Activated CD4-positive, alpha-beta T cell treated with anti-CD3 and anti-CD28 coated beads, Interleukin-10, Interleukin-2, amounts not matched to agents 100 ng/mL and 50 ng/mL, durations not matched to agents 16 hours and 8 hours (primary cell): Measurements from ENCODE around the gene LRRC28.

Experiments used
- DNase-seq: peaks from one replicate; pipeline ENCODE4 v3.0.0-alpha.2; 2020

The LRRC28 gene

DNA sequence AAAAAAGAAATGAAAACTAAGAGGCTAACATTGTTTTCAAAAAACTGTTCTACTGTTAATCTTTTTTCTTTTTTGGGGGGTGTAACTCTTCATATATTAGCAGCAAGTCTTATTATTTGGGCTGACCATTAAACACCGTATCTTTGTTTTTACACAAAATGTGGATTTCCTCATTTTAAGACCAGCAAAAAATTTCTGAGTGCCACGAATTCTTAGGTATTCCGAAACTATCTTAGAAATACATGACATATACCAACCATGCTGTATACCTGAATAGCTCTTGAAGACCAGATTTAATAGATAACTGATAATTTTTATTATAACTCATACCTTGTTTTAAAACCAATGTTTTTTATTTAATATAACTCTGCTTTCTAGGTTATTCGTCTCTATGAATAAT is 1.3 kb upstream of the LRRC28 start:
- no peak for DNase-seq

DNA sequence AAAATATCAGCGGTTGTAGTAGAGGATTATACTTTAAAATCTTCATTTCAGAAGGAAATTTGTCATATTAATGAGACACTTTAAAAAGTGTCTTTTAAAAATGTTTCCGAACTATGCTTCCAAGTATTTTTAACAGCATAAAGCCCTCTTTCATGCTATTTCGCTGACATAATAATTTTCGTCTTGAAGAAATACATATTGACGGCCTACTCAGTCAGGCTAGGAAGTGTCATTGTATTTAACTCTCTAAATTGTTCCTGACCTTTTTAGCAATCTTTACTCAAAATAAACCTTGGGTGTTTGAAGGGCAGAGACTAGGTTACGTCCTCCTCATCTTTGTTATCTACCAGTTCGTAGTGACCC is 806 bp upstream of the LRRC28 start:
- no peak for DNase-seq

DNA sequence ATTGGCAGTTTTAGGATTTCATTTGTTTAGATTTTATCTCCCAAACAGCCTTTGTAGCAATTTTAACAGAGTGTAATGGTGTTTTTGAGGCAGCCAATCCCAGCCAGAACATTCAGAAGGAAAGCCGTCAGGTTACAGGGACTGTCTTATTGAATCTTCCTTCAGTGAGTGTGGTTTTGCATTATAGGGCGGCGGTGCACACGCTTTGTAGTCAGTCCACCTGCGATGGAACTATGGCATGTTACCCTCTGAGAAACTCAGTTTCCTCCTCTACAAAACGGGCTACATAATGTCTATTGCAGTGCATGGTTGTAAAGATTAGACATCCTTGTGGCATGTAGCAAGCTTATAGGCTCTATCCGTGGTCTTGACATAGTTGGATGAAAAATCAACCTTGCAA is 1.0 kb downstream of the LRRC28 start:
- no peak for DNase-seq

DNA sequence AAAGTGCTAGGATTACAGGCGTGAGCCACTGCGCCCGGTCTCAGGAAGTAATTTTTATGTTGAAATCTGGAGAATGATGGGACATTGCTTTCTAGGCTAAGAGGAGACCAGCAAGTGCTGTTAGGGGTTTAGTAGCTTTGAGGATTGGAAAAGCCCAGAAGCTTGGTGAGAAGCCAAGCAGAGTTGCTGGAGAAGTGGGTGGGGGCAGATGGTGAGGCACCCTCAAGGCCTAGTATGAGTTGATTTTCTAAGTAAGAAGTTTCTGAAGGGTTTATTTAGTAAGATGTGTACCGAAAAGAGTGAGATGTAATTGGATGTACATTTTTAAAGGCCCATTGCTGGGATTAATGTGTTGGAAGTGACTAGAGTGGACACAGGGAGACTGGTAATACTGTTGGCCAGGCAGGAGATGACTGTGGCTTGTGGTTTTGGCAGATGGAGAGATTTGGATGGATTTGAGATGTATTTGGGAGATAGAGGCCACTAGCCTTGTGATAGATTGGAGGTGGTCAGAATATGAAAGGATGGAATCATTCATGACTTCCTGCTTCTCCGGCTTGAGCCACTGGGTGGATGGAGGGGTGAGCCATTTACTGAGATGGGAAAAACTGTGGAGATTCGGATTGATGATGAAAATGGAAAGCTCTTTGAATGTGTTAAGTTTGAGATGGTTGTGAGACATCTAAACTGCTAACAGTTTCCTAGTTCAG is 2.3 kb downstream of the LRRC28 start:
- DNase-seq: peak; percentile 30

DNA sequence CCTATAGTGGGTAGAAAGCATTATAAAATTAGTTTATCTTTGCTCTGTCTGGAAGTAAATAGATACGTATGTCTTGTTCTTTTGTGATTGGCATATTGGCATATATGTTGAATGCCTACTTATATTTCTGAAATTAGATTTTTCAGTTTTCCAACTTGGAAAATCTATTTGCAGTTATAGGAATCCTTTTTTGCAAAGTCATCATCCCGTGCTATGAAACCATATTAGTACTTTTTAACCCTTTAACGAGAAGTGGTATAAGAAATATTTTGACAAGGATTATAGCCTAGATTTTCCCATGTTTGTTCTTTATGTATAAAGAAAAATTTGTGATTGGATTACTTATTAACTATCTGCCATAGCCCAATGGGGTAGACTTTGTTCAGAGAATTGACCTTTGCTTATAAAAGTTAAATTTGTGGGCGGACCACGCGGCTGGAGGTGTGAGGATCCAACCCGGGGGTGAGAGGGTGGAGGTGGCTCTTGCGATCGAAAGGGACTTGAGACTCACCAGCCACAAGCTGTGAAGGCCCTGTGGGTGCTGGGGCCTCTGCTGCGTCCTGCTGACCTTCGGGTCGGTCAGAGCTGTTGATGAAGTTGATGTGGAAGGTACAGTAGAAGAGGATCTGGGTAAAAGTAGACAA is 5.9 kb downstream of the LRRC28 start:
- no peak for DNase-seq

DNA sequence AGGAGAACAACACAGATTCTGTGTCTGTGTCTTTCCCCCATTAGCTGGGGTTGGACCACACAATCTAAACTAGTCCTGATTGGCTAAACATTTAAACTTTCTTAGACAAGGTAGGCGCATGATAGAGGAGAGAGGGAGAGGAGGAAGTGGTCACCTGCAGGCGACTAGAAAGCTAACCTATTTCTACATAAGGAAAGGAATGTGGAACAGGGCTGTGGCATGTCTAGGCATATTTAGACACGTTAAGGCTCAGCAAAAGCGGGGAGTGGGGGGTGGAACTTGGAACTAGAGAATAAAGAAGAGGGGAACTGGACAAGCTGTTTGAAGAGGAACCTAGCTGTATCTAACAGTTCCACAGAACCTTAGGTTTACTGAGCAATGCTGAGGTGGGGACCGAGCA is 12.8 kb downstream of the LRRC28 start:
- DNase-seq: no peak

DNA sequence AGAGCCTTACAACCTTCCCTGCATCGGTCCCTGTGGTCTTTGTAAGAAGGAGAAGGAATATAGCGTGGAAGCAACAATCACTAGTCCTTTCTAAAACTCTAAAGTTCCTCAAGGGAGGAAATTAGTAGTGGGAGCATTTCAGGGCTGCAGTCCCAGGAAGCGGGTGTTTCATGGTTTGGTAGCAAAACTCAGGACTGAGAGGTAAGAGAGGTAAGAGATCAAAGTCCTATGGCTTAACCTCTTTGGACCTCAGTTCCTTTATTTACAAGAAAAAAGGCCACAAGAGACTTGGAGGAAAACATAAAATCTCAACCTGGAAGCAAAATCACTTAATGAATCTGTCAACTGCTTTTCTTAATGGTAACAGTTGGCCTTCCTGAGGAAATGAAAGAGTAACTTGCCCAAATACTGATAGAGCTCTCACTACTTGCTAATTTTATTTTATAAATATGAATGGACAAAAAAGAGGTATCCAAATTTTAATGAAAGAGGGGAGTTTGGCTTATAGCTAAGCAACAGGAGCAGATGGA is 14.3 kb downstream of the LRRC28 start:
- no peak for DNase-seq

DNA sequence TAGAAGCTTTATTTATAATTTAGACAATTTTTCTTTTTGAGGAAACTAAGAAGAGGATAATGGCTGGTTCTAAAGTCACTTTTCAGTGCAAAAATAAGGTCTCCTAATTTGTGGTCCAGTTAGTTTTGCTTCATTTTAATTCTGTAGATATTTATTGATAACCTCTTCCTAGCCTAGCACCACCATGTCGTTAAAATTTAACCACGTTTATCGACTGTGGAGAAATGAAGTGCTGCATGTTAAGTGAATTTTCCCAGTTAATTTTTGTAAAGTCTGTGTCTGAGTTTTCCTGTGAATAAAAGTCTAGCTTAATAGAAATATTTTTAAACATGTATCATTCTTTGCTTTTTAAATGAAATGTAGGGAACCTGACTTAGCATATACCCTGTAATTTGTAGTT is 16.7 kb downstream of the LRRC28 start:
- DNase-seq: no peak

DNA sequence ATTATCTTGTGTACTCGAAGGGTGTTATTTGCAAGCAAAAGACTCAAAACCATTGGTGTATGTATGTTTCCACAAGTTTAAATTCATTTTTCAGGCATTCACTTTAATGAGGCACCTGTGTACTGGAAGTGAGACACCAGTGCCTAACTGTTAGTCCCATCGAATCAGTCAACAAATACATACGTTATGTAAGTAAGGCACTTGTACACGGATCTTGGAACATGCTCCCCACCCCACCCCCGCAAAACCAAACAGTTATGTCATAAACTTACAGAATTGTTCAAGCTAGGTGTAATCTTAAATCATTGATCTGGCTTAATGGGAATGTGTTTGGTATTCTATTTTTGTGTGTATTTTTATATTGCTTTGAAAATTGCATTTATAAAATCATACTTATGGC is 17.1 kb downstream of the LRRC28 start:
- no peak for DNase-seq

DNA sequence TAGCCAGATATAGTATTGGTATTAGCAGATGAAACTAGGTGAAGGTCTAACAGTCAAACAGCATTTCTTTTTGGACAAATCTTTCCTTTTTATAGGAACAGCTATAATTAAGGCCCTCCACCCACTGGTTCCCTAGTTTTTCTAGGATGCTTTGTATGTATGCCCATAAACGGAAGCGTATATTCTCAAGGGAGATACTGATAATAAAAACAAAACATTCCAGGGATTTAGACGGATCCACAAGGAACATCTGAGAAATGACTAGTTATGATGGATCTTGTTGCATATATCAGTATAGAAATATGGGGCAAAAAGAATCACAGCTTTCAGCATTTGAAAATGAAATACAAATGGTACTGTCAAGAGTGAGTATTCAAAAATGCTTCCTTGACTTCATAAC is 22.5 kb downstream of the LRRC28 start:
- DNase-seq: no peak

DNA sequence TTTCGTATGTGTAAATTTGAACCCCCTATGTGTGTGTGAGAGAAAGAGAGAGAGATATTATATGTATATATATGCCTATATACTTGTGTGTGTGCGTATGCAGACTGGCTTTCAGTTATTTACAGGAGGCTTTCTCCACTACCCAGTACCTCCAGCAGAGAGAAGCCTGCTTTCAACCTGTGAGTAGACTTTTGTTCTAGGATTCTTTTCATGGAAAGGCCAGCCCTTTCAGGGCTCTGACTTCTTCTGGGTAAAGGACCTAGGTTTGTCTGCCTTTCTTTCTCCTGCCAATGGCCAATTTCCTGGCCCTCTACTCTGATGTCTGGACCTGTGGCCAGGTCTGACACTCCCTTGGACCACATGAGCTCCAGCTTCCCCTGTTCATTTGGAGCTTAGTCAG is 23.8 kb downstream of the LRRC28 start:
- DNase-seq: no peak

DNA sequence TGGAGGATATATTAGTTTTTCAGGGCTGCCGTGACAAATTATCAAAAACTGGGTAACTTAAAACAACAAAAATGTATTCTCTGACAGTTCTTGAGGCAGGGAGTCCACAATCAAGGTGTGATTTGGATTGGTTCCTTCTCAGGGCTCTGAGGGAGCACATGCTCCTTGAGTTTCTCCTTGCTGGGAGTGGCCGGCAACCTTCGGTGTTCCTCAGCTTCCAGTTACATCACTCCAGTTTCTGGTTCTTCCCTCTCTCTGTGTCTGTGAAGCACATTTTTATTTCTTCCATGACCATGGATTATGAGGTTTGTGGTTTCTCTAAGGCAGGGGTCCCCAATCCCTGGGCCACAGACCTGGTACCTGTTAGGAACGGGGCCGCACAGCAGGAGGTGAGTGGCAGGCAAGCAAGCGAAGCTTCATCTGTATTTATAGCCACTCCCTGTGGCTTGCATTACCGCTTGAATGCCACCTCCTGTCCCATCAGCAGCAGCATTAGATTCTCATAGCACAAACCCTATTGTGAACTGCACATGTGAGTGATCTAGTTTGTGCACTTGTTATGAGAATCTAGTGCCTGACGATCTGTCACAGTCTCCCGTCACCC is 24.3 kb downstream of the LRRC28 start:
- DNase-seq: no peak

DNA sequence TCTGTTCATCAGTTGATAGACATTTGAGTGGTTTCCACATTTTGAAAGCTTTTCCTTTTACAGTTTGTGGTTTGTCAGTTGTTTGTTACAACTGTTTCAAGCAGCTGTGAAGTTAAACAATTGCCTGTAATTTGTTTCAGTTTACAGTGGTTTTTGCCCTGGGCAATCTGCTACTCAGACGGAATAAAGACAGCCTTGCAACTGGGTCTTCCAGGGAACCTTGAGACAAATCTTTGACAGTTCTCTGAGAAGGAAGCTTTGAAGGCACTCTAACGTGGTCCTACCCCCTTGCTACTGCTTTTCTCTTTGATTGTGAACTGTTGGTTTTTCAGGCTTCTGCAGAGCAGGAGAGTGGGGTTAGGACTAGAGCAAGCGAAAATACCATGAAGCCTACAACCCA is 28.0 kb downstream of the LRRC28 start:
- DNase-seq: peak; percentile 36

DNA sequence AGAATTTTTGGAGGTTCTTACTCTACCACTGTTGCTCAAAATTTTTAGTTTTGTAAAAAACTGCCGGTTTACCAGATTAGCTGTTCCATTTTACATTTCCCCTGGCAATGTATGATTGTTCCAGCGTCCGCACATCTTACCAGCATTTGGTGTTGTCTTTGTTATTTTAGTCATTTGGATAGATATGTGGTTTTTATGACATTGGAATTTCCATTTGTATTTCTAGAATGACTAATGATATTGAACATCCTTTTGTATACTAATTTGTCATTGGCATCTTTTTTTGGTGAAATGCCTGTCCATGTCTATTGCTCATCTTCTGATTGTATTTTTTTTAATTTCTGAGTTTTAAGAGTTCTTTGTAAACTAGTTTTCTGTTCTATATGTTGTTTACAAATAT is 28.5 kb downstream of the LRRC28 start:
- DNase-seq: peak; percentile 58

DNA sequence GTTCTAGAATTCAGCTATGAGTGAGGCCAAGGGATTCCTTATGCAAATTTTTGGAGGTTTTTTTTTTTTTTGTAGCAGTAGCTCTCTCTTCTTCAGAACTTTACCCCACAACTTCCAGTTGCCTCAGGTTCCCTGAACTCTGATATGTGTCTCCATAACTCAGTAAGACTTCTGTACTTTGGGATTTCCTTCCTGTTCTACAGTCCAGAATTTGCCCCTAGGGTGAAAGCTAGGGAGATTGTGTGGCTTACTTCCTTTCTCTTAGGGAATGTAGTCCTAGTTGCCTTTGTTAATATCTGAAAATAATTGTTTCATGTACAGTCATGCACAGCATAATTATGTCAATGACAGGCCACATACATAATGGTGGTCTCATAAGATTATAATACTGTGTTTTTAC is 30.8 kb downstream of the LRRC28 start:
- DNase-seq: no peak

DNA sequence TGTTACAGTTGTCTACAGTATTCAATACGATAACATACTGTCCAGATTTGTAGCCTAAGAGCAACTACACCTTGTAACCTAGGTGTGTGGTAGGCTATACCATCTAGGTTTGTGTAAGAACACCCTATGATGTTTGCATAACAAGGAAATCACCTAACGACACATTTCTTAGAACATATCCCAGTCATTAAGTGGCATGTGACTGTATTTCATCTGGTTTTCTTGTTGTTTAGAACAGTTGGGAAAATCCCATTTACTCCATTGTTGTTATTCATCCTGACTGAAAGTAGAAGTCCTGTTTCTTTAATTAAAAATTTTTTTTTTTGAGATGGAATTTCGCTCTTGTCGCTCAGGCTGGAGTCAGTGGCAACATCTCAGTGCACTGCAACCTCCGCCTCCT is 31.3 kb downstream of the LRRC28 start:
- no peak for DNase-seq

DNA sequence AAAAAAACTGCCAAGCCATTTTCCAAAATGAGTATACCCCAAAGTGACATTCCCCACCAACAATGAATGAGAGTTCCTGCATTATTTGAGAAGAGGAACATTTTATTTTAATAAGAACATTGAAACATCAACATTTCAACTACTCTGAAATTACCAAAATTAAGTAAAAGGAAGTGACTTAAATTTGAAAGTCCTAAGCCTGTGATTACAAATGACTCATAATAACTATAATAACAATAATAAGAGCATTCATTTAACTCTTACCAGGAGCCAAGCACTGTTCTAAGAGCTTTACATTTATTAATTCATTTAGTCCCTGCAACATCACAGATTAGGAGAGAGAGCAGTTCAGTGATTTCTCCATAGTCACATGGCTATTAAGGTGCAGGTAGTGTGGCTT is 32.4 kb downstream of the LRRC28 start:
- DNase-seq: no peak

DNA sequence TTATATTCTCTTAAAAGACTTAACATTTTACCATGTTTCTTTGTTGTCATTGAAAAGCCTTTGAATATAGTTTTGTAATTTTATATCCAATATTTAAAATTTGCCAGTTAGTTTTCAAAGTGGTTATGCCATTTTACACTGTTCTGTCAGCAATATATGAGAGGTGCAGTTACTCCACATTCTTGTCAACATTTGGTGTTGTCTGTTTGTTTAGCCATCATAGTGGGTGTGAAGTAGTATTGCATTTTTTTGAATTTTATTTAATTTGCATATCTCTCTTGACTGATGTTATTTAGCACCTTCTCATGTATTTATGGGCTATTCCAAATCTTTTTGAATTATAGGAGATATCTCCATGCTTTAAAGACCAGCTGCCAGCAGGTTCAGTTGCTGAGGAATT is 40.4 kb downstream of the LRRC28 start:
- no peak for DNase-seq

DNA sequence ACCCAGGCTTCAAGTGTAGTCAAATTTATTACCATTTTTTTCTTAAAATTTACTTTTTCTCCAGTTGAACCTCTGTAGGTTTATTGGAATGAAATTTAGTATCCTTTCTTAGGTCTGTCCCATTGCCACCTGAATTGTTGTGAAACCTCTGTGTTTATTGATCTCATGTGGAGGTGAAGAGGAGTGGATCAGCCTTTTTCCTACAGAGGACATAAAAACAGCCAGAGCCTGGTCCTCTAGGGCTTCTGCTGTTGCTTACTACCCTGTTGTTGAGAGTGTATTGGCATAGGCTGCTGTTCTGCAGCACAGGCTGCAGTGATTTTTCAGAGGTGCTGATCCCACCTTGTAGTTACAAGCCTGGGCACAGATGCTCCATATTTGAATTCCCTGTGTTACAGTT is 44.6 kb downstream of the LRRC28 start:
- DNase-seq: no peak

DNA sequence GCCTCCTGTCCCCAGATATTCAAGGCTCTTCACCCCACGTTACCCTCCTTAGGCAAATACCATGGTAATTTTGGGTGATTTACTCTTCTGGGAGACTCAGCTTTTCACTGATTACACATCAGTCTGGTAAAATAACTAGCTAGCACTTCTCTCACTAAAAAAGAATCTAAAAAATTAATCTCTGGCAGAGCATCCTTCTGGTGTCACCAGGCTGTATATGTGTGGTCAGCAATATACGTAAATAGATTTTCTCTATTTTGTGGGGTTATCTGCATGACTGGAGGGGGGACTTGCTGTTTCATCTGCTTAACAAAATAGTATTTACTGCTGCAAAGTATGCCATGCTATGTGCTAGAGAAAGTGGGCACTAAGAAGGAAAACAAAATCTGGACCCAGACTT is 45.1 kb downstream of the LRRC28 start:
- DNase-seq: no peak

DNA sequence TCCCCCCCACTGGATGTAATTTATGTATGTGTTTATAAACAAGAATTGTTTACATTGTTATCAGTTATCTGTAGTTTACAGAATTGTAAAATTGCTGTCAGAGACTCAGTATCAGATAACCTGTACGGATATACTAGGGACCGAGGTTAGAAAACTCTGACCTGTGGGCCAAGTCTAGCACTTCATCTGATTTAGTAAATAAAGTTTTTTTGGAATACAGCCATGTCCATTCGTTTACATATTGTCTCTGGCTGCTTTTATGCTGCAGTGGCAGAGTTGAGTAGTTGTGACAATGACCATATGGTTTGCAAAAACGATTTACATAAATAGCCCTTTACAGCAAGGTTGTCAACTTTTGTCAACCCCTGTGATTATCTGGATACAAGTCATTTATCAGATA is 52.6 kb downstream of the LRRC28 start:
- DNase-seq: no peak

DNA sequence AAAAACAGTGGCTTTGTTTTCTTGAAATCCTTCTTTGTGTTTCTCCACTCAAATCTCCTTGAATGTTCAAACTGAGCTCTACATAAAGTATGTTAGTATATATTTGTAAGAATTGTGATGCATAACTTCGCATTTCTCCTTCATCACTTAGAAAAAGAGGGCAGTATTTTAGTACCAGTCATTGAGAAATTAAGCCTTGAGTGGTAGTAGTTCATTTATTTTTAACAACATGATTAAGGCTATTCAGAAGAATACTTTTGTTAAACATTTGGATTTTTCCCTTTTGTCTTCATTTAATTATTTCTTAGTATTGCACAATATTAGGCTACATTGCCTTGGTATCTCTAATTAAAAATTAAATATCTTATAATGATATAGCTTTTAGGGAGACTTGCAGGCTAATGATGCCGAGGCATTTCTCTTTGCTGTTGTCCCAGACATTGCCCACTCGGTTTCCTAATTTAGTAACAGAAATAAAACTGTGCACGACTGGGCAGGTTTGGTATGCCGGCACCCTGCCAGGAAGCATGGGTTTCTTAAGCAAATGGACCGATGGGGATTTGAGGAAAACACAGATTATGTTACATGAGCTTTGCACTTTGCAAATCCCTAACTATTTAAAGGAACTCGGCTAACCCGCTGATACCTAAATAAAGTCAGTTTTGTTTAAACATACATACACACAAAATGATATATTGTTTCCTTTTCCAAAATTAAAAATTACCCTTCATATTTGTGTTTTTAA is 54.7 kb downstream of the LRRC28 start:
- no peak for DNase-seq

DNA sequence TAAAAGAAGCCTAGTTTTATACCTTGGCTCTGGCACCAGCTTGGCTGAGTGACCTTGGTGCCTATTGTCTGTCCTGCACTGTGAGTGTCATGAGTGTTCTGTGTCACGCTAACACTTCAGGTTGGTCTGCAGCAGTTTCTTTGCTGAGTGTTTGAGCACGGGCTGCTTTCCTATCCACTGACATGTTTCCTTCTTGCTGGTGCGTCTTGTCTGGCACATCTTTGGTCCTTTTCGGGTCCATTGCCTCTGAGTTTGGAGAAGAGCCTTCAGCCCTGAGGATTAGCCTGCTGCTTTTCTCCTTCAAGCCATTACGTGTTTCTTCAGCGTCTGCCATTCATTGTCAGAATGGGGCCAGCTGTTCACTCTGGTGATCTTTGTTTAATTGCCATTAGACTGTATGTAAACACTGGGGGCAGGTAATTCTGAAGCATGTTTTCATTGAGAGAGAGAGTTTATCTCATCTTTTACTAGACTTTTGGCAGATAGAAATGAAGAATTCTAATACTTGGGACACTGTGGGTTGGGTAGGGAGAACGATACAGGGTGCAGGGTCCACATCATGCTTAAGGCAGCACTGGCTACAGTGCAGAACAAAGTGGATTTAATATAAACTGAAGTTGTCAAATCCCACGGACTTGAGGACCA is 55.5 kb downstream of the LRRC28 start:
- no peak for DNase-seq
